Panc1 (cell line): ENCODE measurements around the gene CFAP45. TPM values are rescaled to one million over a fixed set of nuclear protein-coding genes. Genes with fewer than 3 reads are reported as not detected.

Experiments
- ATAC-seq: fragments of 200-7000 bp; cut with Tn5 transposase; 2 replicates; pipeline ENCODE4 v1.9.1; 2020; ENCODE audit warnings: mild to moderate bottlenecking, moderate library complexity
- BruUV-seq: library from RNA; stranded (reverse); fragments of 400-500 nt; replicated peaks from 2 replicates; lab custom pipeline; 2021; lab: Mats Ljungman, UMichigan
- CTCF ChIA-PET: fragments of 300-600 bp; sonication (Branson Sonifier 250); formaldehyde crosslinking; loops from one replicate; lab custom pipeline; 2022; ENCODE audit warnings: antibody characterized with exemption; lab: Charles Lee
- POLR2A ChIA-PET: fragments of 300-600 bp; sonication (Branson Sonifier 250); formaldehyde crosslinking; loops from one replicate; lab custom pipeline; 2022; ENCODE audit warnings: antibody characterized with exemption; lab: Charles Lee
- DNase-seq: peaks from one replicate; pipeline ENCODE4 v3.0.0-alpha.2; 2010; ENCODE audit warnings: low read depth, low spot score
- H3K27ac ChIP-seq: 2 replicates; pipeline ENCODE4 v1.5.1; 2011; ENCODE audit warnings: mild to moderate bottlenecking, low read length, inconsistent platforms
- H3K27me3 ChIP-seq: fragments of 200-500 bp; sonication (Bioruptor generic); 2 replicates; pipeline ENCODE4 v1.6.0; 2014; ENCODE audit warnings: low read length, inconsistent platforms; ENCODE audit not compliant: control insufficient read depth, insufficient read depth
- H3K36me3 ChIP-seq: fragments of 200-500 bp; sonication (Bioruptor generic); 2 replicates; pipeline ENCODE4 v1.5.1; 2014; ENCODE audit warnings: inconsistent platforms, mild to moderate bottlenecking, low read length, moderate library complexity; ENCODE audit not compliant: control insufficient read depth, insufficient read depth
- H3K4me1 ChIP-seq: 2 replicates; pipeline ENCODE4 v1.5.1; 2011; ENCODE audit warnings: inconsistent platforms, mild to moderate bottlenecking, low read length, moderate library complexity; ENCODE audit not compliant: control insufficient read depth, insufficient read depth
- H3K4me3 ChIP-seq, 2 experiments: 2 replicates each; pipeline ENCODE4 v1.5.1; 2011 to 2012; ENCODE audit warnings: low read depth in 2 of 2, low read length in 2 of 2, mild to moderate bottlenecking in 2 of 2, inconsistent platforms in 1 of 2, moderate library complexity in 1 of 2
- H3K9me3 ChIP-seq: fragments of 200-500 bp; sonication (Bioruptor generic); 2 replicates; pipeline ENCODE4 v1.5.1; 2014; ENCODE audit warnings: low read depth, mild to moderate bottlenecking, inconsistent platforms, low read length, moderate library complexity; ENCODE audit not compliant: control insufficient read depth, insufficient read depth
- POLR2AphosphoS5 ChIP-seq: IDR thresholded peaks from 2 replicates; pipeline ENCODE4 v1.6.1; 2012; ENCODE audit warnings: mild to moderate bottlenecking, low read depth, low read length, moderate library complexity
- SIN3A ChIP-seq: IDR thresholded peaks from 2 replicates; pipeline ENCODE4 v1.6.1; 2012; ENCODE audit warnings: low read depth, mild to moderate bottlenecking, low read length, moderate library complexity, borderline replicate concordance; ENCODE audit not compliant: insufficient read depth
- TCF7L2 ChIP-seq: IDR thresholded peaks from 2 replicates; pipeline ENCODE4 v1.6.1; 2011; ENCODE audit warnings: mild to moderate bottlenecking, low read depth, low read length, inconsistent platforms
- in situ Hi-C: cut with HindIII; loops from 2 replicates; pipeline ENCODE4 v1.10.0; 2016; ENCODE audit warnings: low sequenced_read_pairs, low pct_unique_long_range_greater_than_20kb
- intact Hi-C: fragments of 100-400 bp; cut with micrococcal nuclease; formaldehyde crosslinking; loops from one replicate; pipeline ENCODE4 v1.10.0; 2022; ENCODE audit not compliant: unreplicated experiment
- total RNA-seq: library from RNA; stranded (reverse); gene quantifications from one replicate; pipeline ENCODE4 v1.2.1, GENCODE V29; 2021; ENCODE audit not compliant: unreplicated experiment
- TF ChIP-seq, protein P1 (sequence below), 2 experiments: IDR thresholded peaks; 2 replicates each; pipeline ENCODE4 v1.6.1; 2011 to 2012; ENCODE audit warnings: low read depth in 2 of 2, control low read depth in 1 of 2, low read length in 1 of 2, mild to moderate bottlenecking in 1 of 2, moderate library complexity in 1 of 2; ENCODE audit not compliant: insufficient read depth in 1 of 2
- TF ChIP-seq, protein P2 (sequence below): fragments of 450-650 bp; IDR thresholded peaks from 2 replicates; pipeline ENCODE4 v1.5.1; 2017; ENCODE audit warnings: mild to moderate bottlenecking

The CFAP45 gene
- total RNA-seq, 1 experiment from 2014 or later: 1.6 TPM

DNA sequence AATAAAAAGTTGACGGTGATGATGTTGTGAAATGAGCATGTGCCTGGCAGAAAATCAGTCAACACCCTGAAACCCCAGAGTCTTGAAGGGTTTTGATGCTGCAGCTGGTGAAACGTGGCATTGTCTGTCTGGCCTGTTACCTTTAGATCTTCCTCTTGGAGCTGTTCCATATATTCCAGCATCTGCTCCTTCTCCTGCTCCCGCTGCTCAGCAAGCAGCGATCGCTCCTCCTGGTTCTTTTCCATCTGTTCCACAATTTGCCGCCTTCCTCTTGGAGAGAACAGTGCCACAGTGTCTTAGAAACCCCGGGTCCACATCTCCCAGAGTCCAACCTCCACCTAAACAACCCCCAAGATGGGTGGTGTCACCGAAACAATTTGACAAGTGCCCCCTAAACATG lies 15.7 kb downstream of the CFAP45 start:
- no peak overlapping the region for H3K4me3 ChIP-seq
- H3K4me1 ChIP-seq: no peaks in the 10 kb centered on the region
- H3K27ac ChIP-seq: no peak overlapping the region
- BruUV-seq: no TSS peak
- H3K27me3 ChIP-seq: no peaks in the 10 kb centered on the region
- CTCF ChIA-PET: no interaction called here
- POLR2A ChIA-PET: no interaction called here
- intact Hi-C loops (no loop called here), in situ Hi-C loops (no loop called here)
- DNase-seq (no peak), ATAC-seq (no peak)
- no peaks in the 10 kb centered on the region for H3K9me3 ChIP-seq
- TF ChIP-seq, protein P1, sequence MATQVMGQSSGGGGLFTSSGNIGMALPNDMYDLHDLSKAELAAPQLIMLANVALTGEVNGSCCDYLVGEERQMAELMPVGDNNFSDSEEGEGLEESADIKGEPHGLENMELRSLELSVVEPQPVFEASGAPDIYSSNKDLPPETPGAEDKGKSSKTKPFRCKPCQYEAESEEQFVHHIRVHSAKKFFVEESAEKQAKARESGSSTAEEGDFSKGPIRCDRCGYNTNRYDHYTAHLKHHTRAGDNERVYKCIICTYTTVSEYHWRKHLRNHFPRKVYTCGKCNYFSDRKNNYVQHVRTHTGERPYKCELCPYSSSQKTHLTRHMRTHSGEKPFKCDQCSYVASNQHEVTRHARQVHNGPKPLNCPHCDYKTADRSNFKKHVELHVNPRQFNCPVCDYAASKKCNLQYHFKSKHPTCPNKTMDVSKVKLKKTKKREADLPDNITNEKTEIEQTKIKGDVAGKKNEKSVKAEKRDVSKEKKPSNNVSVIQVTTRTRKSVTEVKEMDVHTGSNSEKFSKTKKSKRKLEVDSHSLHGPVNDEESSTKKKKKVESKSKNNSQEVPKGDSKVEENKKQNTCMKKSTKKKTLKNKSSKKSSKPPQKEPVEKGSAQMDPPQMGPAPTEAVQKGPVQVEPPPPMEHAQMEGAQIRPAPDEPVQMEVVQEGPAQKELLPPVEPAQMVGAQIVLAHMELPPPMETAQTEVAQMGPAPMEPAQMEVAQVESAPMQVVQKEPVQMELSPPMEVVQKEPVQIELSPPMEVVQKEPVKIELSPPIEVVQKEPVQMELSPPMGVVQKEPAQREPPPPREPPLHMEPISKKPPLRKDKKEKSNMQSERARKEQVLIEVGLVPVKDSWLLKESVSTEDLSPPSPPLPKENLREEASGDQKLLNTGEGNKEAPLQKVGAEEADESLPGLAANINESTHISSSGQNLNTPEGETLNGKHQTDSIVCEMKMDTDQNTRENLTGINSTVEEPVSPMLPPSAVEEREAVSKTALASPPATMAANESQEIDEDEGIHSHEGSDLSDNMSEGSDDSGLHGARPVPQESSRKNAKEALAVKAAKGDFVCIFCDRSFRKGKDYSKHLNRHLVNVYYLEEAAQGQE (IDR thresholded peaks at IDR 0.05; ENCODE audit: insufficient read depth in 1 of 2, low read depth in 2 of 2, low read length in 1 of 2): no peak
- TF ChIP-seq TCF7L2 (no peak), SIN3A (no peak), POLR2AphosphoS5 (no peak)
- TF ChIP-seq, protein P2, sequence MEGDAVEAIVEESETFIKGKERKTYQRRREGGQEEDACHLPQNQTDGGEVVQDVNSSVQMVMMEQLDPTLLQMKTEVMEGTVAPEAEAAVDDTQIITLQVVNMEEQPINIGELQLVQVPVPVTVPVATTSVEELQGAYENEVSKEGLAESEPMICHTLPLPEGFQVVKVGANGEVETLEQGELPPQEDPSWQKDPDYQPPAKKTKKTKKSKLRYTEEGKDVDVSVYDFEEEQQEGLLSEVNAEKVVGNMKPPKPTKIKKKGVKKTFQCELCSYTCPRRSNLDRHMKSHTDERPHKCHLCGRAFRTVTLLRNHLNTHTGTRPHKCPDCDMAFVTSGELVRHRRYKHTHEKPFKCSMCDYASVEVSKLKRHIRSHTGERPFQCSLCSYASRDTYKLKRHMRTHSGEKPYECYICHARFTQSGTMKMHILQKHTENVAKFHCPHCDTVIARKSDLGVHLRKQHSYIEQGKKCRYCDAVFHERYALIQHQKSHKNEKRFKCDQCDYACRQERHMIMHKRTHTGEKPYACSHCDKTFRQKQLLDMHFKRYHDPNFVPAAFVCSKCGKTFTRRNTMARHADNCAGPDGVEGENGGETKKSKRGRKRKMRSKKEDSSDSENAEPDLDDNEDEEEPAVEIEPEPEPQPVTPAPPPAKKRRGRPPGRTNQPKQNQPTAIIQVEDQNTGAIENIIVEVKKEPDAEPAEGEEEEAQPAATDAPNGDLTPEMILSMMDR: no peak
- no peaks in the 10 kb centered on the region for H3K36me3 ChIP-seq

DNA sequence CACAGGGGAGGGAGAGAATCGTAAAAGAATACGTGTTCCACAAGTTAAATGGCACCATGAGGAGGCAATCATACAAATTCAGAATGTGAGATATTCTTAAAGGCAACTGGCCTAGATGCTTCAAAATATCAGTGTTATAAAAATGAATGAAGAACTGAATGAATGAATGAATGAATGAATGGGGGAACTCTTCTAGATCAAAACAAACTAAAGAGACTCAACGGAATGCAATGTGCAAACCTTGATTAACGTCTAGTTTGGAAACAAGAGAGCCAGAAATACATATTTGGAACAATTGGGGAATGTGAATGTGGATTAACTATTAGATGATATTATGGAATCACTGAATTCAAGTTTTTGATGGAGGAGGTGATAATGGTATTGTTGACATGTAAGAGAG lies 16.8 kb downstream of the CFAP45 start:
- TF ChIP-seq SIN3A (no peak), POLR2AphosphoS5 (no peak), TCF7L2 (no peak)
- TF ChIP-seq, protein P2: no peak
- TF ChIP-seq, protein P1 (IDR thresholded peaks at IDR 0.05; ENCODE audit: insufficient read depth in 1 of 2, low read depth in 2 of 2, low read length in 1 of 2): no peak

More for the DNA sequence above, 16.8 kb downstream of the CFAP45 start:
- no peak for ATAC-seq
- ChIA-PET POLR2A (interaction anchor here (0.5 kb wide), 1 partner anchor 143 kb away, joined by 3 read pairs; no protein-coding TSS in a partner anchor), CTCF (no interaction called here)
- no peak overlapping the region for H3K27ac ChIP-seq
- H3K4me1 ChIP-seq: no peaks in the 10 kb centered on the region
- intact Hi-C loops (no loop called here), in situ Hi-C loops (no loop called here)
- H3K9me3 ChIP-seq: no peaks in the 10 kb centered on the region
- DNase-seq: no peak
- H3K4me3 ChIP-seq: no peak overlapping the region
- BruUV-seq: no TSS peak
- H3K36me3 ChIP-seq: no peaks in the 10 kb centered on the region
- H3K27me3 ChIP-seq: no peaks in the 10 kb centered on the region
